GM12891 (cell line): Measurements from ENCODE around the gene ADAM10.
"Not testable (repeated sequence)": the region's sequence is repeated elsewhere in the genome, so short reads cannot be mapped to it uniquely, and the experiment has no call there.

Experiments used
- DNase-seq: peaks from one replicate; pipeline ENCODE4 v3.0.0; 2011; ENCODE audit warnings: low spot score; ENCODE audit not compliant: insufficient read length
- FAIRE-seq: peaks from 2 replicates; lab custom pipeline; 2011; peaks lifted over from hg19 to GRCh38; lab: Jason Lieb, UNC
- PAX5 ChIP-seq: IDR thresholded peaks from 2 replicates; pipeline ENCODE4 v1.6.1; 2011; ENCODE audit warnings: low read length, moderate library complexity, mild to moderate bottlenecking; ENCODE audit not compliant: insufficient read depth, severe bottlenecking
- POLR2A ChIP-seq: IDR thresholded peaks from 2 replicates; pipeline ENCODE4 v1.6.1; 2011; ENCODE audit warnings: low read depth, low read length, control low read depth
- POLR2AphosphoS5 ChIP-seq: IDR thresholded peaks from 2 replicates; pipeline ENCODE4 v1.6.1; 2011; ENCODE audit warnings: low read depth, low read length, control low read depth
- POU2F2 ChIP-seq: IDR thresholded peaks from 2 replicates; pipeline ENCODE4 v1.6.1; 2011; ENCODE audit warnings: low read depth, mild to moderate bottlenecking, control low read depth, low read length, moderate library complexity
- SPI1 ChIP-seq: IDR thresholded peaks from 2 replicates; pipeline ENCODE4 v1.6.1; 2011; ENCODE audit warnings: low read depth, low read length, control low read depth
- TAF1 ChIP-seq: IDR thresholded peaks from 2 replicates; pipeline ENCODE4 v1.6.1; 2011; ENCODE audit warnings: low read depth, low read length, control low read depth

Gene ADAM10

GRCh38 chr15:58773024-58773423 is 23.5 kb upstream of the ADAM10 start:
- DNase-seq = no peak
- TF ChIP-seq POLR2AphosphoS5 = no peak
- TF ChIP-seq POU2F2 = no peak
- no peak for TF ChIP-seq SPI1
- TF ChIP-seq PAX5 = no peak
- no peak for TF ChIP-seq TAF1
- TF ChIP-seq POLR2A = no peak
- no peak for FAIRE-seq

DNA sequence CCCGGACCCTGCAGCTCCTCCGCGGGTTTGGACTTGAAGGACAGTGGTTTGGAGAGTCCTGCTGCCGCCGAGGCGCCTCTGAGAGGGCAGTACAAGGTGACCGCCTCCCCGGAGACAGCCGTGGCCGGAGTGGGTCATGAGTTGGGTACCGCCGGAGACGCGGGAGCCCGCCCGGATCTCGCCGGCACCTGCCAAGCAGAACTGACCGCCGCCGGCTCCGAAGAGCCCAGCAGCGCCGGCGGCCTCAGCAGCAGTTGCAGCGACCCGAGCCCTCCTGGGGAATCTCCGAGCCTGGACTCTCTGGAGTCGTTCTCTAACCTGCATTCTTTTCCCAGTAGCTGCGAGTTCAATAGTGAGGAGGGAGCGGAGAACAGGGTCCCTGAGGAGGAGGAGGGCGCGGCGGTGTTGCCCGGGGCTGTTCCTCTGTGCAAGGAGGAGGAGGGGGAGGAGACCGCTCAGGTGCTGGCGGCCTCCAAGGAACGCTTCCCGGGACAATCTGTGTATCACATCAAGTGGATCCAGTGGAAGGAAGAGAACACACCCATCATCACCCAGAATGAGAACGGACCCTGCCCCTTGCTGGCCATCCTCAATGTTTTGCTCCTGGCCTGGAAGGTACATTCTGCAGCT is 22.2 kb upstream of the ADAM10 start:
- FAIRE-seq (peak; percentile 35), DNase-seq (peak; percentile 18)
- TF ChIP-seq PAX5 (no peak), TAF1 (no peak), SPI1 (no peak)

DNA sequence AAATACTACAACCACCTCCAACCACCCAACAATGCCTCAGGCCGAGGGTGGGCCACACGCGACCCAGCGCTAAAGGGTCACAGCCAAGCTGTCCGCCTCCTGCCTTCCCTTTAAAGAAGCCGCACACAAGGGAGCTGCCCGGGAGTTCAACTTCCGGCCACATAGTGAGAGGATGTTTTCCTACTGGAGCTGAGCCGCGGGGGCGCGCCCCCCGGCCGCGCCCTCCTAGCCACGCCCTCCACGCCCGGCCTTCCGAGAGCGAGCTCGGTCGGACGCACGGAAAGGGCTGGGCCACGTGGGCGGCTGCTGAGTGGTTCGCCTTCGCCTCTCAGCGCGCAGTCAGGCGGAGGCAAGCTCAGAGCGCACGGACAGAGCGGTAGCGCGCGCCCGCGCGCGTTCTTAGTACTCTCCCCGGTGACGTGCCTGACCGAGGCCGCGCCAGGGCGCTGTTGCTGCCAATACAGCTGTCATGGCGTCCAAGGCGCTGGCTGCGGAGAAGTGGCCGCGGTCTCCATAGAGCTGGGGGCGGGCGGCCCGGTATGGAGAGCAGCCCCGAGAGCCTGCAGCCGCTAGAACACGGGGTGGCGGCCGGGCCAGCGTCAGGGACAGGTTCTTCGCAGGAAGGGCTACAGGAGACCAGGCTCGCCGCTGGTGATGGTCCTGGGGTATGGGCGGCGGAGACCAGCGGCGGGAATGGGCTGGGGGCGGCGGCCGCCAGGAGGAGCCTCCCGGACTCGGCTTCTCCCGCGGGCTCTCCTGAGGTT is 21.5 kb upstream of the ADAM10 start, which contains the start of gene MINDY2:
MINDY2 (plus strand) TSS at position 446 of the 764 bp plus-strand sequence; CDS start at position 540, 94 bp downstream.
- FAIRE-seq (peak; percentile 99), DNase-seq (peak; percentile 92)
- peak; percentile 54 for TF ChIP-seq POU2F2
- peak; percentile 19; the same call in 1 of the 2 replicates for TF ChIP-seq POLR2AphosphoS5
- TF ChIP-seq PAX5 = peak; percentile 6
- peak; percentile 71; the same call in 1 of the 2 replicates for TF ChIP-seq TAF1
- peak; percentile 29 for TF ChIP-seq POLR2A
- no peak for TF ChIP-seq SPI1

GRCh38 chr15:58770519-58770856 is 21.0 kb upstream of the ADAM10 start:
- peak; percentile 39 for DNase-seq
- FAIRE-seq = peak; percentile 35
- no peak for TF ChIP-seq PAX5
- no peak for TF ChIP-seq POLR2AphosphoS5
- TF ChIP-seq TAF1 = no peak
- no peak for TF ChIP-seq POLR2A
- no peak for TF ChIP-seq SPI1
- no peak for TF ChIP-seq POU2F2

DNA sequence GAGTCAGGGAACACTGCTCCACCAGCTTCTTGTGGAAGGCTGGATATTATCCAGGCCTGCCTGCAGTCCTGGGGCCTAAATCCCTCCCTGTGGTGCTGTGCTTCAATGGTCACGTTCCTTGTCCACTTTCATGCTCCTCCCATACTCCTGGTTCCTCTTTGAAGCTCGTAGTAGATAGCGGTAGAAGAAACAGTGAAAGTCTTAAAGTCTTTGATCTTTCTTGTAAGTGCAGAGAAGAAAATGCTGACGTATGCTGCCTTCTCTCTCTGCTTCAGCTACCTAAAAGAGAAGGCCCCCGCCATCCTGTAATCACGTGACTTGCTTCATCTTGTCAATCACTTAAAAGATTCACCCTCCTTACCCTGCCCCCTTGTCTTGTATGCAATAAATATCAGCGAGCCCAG is 19.1 kb upstream of the ADAM10 start:
- not testable (repeated sequence) for FAIRE-seq, DNase-seq

GRCh38 chr15:58766290-58766689 is 16.8 kb upstream of the ADAM10 start:
- DNase-seq (no peak), FAIRE-seq (no peak)
- TF ChIP-seq POLR2AphosphoS5 = no peak
- no peak for TF ChIP-seq PAX5
- no peak for TF ChIP-seq POU2F2
- no peak for TF ChIP-seq POLR2A
- TF ChIP-seq SPI1 = no peak
- TF ChIP-seq TAF1 = no peak

DNA sequence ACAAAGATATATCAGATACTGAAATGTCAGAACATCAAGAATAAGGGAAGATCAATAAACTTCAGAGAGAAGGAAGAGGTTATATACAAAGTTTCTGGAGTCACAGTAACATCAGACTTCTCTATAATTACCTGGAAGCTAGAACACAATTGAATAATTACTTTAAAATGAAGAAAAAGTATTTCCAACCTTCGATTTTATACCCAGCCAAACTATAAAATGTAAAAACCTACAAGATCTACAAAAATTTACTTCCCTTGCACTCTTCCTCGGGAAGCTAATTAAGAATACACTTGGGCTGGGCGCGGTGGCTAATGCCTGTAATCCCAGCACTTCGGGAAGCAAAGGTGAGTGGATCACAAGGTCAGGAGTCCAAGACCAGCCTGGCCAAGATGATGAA is 15.0 kb upstream of the ADAM10 start:
- no peak for FAIRE-seq
- TF ChIP-seq POLR2AphosphoS5 (no peak), TAF1 (no peak), POLR2A (no peak), SPI1 (no peak), PAX5 (no peak), POU2F2 (no peak)
- no peak for DNase-seq

DNA sequence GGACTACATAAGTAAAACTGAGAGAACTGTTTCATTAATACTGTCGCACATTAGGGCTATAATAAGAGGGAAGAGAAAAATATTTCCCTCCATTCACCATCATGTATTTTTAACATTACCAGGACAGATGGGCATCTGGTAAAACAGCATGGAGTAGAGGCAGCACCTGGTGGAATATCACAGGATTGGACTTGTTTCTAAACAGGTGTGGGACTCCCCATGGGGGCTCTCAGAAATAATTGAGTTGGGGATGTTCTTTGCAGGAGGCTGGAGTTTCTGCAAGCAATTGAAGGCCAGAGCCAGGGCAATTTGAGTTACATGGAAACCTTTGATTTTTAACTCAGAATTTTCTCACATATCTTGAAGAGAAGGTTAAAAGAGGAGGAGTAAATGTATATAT is 13.2 kb upstream of the ADAM10 start:
- no peak for DNase-seq
- FAIRE-seq = no peak

GRCh38 chr15:58762285-58762684 is 12.8 kb upstream of the ADAM10 start:
- DNase-seq (no peak), FAIRE-seq (no peak)

More for the DNA sequence above, 13.2 kb upstream of the ADAM10 start:
- no peak for TF ChIP-seq TAF1

DNA sequence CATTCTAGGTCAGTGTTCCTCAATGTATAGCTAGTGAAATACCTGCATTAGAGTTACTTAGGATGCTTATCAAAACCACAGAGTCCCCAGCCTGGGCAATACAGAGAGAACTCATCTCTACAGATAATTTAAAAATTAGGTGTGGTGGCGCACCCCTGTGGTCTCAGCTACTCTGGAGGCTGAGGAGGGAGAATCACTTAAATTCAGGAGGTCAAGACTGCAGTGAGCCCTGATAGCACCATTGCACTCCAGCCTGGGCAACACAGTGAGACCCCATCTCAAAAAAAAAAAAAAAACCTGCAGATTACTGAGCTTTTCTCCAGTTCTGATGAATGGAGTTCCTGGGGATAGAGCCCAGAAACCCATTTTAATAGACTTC is 11.5 kb upstream of the ADAM10 start:
- TF ChIP-seq PAX5 = no peak
- TF ChIP-seq POLR2A = no peak
- TF ChIP-seq POLR2AphosphoS5 = no peak
- TF ChIP-seq POU2F2 = no peak
- TF ChIP-seq TAF1 = no peak
- TF ChIP-seq SPI1 = no peak
- no peak for FAIRE-seq
- DNase-seq = no peak

More at GRCh38 chr15:58762285-58762684, 12.8 kb upstream of the ADAM10 start:
- TF ChIP-seq POLR2A (no peak), SPI1 (no peak), POLR2AphosphoS5 (no peak), TAF1 (no peak), POU2F2 (no peak), PAX5 (no peak)
